ENCODE data around the gene OR6B1. TPM values are rescaled to one million over a fixed set of nuclear protein-coding genes. Genes with fewer than 3 reads are reported as not detected.

OR6B1 gene
- total RNA-seq, 4 donors from 2014 or later: not detected

DNA sequence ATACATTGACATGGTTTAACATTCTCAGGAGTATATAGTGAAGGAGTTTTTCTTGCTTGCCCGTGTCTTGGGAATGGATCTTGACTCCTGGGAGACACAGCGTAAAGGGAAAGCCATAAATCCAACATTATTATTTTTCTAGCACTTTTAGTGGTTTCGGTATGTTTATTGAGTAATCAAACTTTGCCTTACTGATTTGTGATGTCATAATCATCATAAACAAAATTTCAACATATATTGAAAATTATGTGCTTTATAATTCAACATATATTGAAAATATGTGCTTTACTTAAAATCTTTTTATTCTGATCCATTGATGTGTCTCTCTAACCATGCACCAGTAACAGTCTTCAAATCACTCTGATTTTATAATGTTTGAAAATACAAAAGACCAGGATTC, 28.4 kb downstream of the OR6B1 start:
- H3K4me1 ChIP-seq: no peaks in the 10 kb centered on the region
- no peak for DNase-seq
- H3K27ac ChIP-seq: no peak overlapping the region
- no peak for TF ChIP-seq POLR2A (IDR thresholded peaks at IDR 0.05)
- TF ChIP-seq, protein P1, sequence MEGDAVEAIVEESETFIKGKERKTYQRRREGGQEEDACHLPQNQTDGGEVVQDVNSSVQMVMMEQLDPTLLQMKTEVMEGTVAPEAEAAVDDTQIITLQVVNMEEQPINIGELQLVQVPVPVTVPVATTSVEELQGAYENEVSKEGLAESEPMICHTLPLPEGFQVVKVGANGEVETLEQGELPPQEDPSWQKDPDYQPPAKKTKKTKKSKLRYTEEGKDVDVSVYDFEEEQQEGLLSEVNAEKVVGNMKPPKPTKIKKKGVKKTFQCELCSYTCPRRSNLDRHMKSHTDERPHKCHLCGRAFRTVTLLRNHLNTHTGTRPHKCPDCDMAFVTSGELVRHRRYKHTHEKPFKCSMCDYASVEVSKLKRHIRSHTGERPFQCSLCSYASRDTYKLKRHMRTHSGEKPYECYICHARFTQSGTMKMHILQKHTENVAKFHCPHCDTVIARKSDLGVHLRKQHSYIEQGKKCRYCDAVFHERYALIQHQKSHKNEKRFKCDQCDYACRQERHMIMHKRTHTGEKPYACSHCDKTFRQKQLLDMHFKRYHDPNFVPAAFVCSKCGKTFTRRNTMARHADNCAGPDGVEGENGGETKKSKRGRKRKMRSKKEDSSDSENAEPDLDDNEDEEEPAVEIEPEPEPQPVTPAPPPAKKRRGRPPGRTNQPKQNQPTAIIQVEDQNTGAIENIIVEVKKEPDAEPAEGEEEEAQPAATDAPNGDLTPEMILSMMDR (IDR thresholded peaks at IDR 0.05): no peak
- H3K9me3 ChIP-seq: no peaks in the 10 kb centered on the region
- no peaks in the 10 kb centered on the region for H3K36me3 ChIP-seq
- 89 to 90% methylated on average over 3 of the region's 3 CpGs for WGBS, 2 donors
- intact Hi-C loops (cut with DNase I): no loop called here
- no peak overlapping the region for H3K4me3 ChIP-seq
- no peaks in the 10 kb centered on the region for H3K27me3 ChIP-seq

DNA sequence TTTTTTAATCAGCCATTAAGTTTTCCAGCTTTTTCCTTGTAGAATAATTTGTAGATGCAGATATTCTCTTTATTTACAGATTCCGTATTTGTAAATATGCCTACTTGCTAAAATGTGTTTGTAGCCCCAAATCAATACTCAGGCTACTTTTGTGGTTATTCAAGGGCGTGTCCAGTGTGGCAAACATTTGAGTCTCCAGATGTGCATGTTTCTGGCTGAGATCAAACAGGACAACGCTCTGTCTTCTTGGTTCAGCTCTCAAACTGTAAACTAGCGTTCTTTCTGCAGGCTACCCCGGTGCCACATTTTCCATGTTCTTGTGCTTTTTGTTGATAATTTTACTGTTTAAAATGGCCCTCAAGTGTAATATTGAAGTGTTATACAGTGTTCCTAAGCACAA, 32.4 kb downstream of the OR6B1 start:
- H3K36me3 ChIP-seq: no peaks in the 10 kb centered on the region
- no peak for DNase-seq
- no peak overlapping the region for H3K27ac ChIP-seq
- no peaks in the 10 kb centered on the region for H3K9me3 ChIP-seq
- no peak for TF ChIP-seq POLR2A (IDR thresholded peaks at IDR 0.05)
- TF ChIP-seq, protein P1 (IDR thresholded peaks at IDR 0.05): no peak
- no peaks in the 10 kb centered on the region for H3K4me1 ChIP-seq
- intact Hi-C loops (cut with DNase I): no loop called here
- 62 to 76% methylated on average over 5 of the region's 5 CpGs for WGBS, 2 donors
- no peak overlapping the region for H3K4me3 ChIP-seq
- H3K27me3 ChIP-seq: no peaks in the 10 kb centered on the region

DNA sequence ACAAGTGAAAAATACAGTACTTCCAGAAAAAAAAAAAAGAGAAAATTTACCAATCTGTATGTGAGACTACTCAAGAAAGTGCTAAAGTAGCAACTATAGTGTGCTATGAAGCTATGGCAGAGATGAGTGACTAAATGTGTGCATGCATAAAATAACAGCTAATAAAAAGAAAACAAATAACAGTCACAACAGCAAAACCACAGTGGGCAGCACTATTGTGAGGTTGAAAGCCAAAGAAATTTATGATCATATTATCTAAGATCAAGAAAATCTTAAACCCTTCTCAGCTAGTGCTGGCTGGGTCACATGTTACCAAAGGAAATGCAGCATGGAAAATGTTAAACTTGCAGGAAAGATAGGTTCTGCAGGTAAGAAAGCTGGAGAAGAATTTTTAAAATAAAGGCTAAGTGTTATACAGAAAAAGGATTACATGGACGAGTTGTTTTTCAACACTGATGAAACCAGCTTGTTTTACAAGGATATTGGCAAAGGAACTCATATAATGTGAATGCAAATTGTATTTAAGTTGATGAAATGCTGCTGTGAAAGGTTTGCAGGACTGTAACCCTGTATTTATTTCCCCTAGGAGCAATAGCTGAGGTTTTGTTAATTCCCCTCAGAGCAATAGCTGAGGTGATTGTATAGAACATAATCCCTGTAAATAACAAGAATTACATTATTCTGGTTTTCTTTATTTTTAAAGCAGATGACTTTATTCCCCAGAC, 33.0 kb downstream of the OR6B1 start:
- TF ChIP-seq, protein P1 (IDR thresholded peaks at IDR 0.05): no peak
- no peak for TF ChIP-seq POLR2A (IDR thresholded peaks at IDR 0.05)
- no peak for DNase-seq
- H3K36me3 ChIP-seq: no peaks in the 10 kb centered on the region
- H3K9me3 ChIP-seq: no peaks in the 10 kb centered on the region
- intact Hi-C loops (cut with DNase I): no loop called here
- H3K27me3 ChIP-seq: no peaks in the 10 kb centered on the region
- no peaks in the 10 kb centered on the region for H3K4me1 ChIP-seq
- H3K4me3 ChIP-seq: no peak overlapping the region
- 30 to 60% methylated on average over 1 of the region's 1 CpG for WGBS, 2 donors
- no peak overlapping the region for H3K27ac ChIP-seq

DNA sequence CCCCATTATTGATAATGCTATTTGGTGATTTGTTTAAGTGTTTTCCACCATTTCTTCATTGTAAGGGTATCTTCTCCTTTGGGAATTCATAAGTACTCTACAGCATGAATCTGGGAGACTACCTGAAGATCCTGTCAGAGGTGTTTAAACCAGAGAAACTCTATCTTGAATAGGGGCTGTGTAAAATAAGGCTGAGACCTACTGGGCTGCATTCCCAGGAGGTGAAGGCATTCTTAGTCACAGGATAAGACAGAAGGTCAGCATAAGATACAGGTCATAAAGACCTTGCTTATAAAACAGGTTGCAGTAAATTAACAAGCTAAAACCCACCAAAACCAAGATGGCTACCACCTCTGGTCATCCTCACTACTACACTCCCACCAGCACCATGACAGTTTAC, 35.3 kb downstream of the OR6B1 start:
- H3K4me1 ChIP-seq: no peaks in the 10 kb centered on the region
- no peak for TF ChIP-seq POLR2A (IDR thresholded peaks at IDR 0.05)
- TF ChIP-seq, protein P1 (IDR thresholded peaks at IDR 0.05): no peak
- no peaks in the 10 kb centered on the region for H3K27me3 ChIP-seq
- intact Hi-C loops (cut with DNase I): no loop called here
- H3K9me3 ChIP-seq: no peaks in the 10 kb centered on the region
- no peak overlapping the region for H3K4me3 ChIP-seq
- no peak overlapping the region for H3K27ac ChIP-seq
- H3K36me3 ChIP-seq: no peaks in the 10 kb centered on the region
- no peak for DNase-seq

DNA sequence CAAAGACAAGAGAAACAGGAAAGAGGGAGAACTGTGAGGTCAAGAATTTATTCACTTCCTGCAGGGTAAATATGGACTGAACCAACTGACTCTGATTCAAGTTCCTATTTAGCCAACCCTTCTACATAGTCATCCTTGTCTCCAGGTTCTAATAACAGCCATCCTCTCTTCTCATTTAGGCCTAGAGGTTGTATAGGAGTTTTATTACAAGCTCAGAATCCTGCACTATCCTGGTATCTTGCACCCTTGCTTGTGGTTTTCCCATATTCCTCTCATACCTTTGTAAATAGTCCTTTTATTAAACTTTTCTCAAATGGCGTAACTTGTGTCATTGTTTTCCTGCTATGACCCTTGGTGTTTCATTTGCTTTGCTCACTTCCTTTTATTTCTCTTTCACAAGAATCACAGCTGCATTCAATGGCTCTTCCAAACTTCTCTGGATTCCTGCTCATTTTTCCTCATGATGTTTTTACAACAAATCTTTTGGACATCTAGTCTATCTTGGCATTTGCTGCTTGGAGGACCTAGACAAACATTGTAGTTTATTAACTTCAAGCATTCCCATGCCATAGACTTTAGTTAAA, 36.3 kb downstream of the OR6B1 start:
- TF ChIP-seq POLR2A (IDR thresholded peaks at IDR 0.05): no peak
- TF ChIP-seq, protein P1 (IDR thresholded peaks at IDR 0.05): no peak
- Histone ChIP-seq H3K4me1 (no peaks in the 10 kb centered on the region), H3K27me3 (no peaks in the 10 kb centered on the region), H3K9me3 (no peaks in the 10 kb centered on the region), H3K36me3 (no peaks in the 10 kb centered on the region), H3K4me3 (no peak overlapping the region), H3K27ac (no peak overlapping the region)
- 28 to 89% methylated on average over 1 of the region's 1 CpG for WGBS, 2 donors
- intact Hi-C loops (cut with DNase I): no loop called here
- no peak for DNase-seq

Measured in esophagus squamous epithelium (tissue), 5 donors.